ENCODE data around the gene PKN1.
A peak's percentile ranks its signal among the peaks of the same experiment; 100 is the strongest.
"Not testable (repeated sequence)": the region's sequence is repeated elsewhere in the genome, so short reads cannot be mapped to it uniquely, and the experiment has no call there.

PKN1 gene

DNA sequence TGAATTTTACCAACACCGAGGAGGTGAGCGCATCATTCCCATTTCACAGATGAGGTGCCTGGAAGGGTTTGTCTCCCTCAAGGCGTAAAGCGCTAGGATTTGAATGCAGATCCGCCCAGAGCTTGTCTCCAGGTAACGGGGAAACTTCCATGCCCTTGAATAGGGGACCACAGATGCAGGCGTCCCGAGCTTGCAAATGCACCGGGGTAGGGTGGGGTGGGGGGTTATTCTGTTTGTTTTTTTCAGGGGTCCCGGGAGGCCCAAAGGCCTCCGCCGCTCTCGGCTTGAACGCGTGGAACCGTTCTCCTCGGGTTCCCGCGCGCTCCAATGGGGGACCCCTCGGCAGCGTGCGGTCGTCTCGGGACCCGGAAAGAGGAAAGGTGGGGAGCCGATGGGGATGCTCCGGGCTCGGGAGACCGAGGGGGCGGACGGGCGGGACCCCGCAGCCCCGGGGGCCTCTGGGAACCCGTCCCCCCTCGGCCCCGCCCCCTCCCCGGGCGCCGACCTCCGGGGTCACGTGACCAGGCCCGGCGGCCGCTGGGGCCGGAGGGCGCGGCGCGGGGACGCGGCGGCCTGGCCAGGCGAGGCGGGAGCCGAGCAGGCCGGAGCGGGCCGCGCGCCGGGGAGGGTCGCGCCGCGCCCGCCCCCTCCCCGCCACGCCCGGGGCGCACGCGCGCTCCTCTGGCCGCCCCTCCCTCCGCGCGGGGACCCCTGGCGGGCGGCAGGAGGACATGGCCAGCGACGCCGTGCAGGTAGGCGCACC, at the start of gene PKN1:
TSS of gene PKN1 (plus strand) at position 516 of the 763 bp plus-strand sequence. CDS start at position 732, 216 bp downstream.
- no peak for DNase-seq (ENCODE audit: low read depth)

DNA sequence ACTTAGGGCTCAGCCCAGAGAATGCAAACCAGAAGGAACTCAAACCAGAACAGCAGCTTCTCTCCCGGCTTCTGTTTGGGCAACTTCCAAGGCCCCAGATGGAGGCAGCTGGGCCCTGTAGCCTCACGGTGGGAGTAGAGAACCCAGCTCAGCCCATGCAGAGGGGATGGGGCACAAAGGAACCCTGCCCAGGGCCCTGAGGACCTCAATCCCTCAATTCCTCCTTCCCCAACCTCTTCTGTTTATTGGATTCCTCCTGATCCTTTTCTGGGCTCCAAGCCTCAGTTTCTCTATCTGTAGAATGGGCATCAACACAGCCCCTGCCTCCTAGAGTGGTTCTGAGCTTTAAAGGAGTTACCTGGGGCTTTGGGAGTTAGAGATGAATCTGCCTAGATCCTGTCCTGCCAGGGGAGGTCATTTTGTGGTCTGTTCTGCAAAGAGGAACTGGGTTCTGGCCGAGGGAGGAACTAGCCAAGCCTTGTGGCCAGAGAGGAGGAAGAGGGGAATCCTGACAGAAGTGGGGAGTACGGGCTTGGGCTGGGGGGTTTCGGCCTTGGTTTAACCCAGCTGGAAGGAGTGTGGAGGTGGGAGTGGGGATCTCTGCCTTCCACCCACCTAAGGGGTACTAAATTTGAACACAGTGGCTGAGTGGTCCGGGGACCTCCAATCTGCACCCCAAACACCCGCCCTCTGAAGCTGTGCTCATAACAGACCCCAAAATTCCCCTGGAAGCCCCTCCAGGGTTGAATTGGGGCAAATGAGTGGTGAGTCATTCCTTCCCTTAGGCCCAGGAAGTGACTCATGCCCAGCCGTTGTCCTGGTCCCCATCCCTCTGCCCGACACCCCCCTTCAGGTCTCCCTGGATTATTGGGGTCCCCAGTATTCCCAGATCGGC, 49.2 kb upstream of the PKN1 start:
- DNase-seq (ENCODE audit: low read depth), result peak; percentile 59

DNA sequence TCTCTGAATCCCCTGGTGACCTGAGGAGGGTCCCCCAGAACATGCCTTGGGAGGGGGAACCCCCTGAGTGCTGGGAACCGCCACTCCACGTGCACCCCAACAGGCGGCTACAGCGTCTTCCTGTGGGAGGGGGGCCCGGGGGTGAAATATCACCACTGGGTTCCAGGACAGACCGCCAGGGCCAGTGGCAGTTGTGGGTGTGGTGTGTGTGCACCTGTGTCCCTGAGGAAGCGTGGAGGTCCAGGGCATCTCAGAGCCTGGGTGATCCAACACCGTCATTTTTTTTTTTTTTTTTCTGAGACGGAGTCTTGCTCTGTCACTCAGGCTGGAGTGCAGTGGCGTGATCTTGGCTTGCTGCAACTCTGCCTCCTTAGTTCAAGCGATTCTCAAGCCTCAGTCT, 47.6 kb upstream of the PKN1 start:
- no peak for DNase-seq (ENCODE audit: low read depth)

DNA sequence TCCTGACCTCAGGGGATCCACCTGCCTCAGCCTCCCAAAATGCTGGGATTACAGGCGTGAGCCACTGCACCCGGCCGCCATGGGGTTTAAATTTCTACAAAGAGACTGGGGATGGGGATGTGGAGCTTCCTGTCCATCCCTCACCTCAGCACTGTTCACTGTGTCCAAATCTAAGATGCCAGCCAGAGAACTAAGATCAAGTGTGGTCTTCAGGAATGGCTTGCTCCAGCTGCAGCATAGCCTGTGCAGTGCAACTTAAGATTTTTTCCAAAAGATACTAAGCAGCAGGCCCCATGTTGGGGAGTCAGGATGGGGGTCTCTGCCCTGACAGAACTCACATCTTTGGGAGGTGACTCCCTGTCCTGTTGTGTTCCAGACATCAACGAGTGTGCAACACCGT, 42.6 kb upstream of the PKN1 start:
- DNase-seq (ENCODE audit: low read depth), result no peak

DNA sequence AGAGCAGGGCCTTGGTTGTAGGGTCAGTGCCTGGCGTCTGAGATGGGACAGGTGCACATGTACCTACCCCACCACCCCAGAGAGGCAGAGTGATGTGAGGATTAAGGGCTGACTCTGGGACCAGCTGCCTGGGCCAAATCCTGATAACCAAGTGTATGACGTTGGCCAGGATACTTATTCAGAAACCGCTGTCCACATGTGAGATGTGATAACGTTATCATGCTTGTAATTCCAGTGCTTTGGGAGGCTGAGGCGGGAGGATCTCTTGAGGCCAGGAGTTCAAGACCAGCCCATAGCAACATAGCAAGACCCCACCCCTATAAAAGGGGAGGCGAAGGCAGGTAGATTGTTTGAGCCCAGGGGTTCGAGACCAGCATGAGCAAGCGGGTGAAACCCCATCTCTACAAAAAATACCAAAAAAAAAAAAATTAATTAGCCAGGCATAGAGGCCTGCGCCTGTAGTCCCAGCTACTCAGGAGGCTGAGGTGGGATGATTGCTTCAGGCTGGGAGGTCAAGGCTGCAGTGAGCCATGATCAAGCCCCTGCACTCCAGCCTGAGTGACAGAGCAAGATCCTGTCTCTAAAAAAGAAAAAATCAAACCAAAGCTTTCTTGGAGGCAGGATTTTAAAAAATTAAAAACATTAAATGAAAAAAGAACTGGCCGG, 41.8 kb upstream of the PKN1 start:
- no peak for DNase-seq (ENCODE audit: low read depth)

DNA sequence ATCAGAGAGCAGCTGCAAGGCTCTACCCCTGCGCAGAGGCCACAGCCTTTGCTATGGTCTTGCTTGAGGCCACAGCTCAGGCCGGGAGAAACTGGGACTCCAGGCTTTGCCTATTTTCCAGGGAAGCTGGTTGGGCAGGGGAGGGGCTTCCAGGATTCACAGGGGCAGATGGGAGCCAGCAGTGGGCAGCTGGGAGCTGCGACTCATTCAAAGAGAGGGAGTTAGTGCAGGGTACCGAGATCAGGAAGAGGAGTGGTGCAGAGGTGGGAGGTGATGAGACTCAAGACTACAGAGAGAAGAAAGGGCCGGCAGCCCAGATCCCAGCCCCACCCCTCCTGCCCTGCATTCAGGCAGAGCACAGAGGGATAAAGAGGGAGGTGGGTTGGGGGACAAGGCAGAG, 39.8 kb upstream of the PKN1 start:
- no peak for DNase-seq (ENCODE audit: low read depth)

DNA sequence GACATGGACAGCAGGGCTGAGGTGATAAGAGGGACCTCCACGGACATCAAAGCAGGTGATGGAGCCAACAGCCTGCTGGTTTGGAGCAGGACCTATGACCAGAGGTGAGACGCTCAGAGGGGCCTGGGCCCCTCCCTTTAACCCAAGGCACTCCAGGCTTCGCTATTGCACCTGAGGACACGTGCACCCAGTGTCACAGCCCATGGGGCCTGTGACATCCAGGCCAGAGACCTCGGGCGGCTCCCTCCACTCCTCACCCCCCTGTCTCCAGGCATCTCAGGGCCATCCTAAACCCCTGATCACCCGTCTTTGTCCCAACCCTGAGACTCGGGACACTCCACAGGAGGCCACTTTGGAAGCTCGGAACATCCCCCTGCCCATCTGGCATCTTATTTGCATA, 38.9 kb upstream of the PKN1 start:
- DNase-seq (ENCODE audit: low read depth), result no peak

DNA sequence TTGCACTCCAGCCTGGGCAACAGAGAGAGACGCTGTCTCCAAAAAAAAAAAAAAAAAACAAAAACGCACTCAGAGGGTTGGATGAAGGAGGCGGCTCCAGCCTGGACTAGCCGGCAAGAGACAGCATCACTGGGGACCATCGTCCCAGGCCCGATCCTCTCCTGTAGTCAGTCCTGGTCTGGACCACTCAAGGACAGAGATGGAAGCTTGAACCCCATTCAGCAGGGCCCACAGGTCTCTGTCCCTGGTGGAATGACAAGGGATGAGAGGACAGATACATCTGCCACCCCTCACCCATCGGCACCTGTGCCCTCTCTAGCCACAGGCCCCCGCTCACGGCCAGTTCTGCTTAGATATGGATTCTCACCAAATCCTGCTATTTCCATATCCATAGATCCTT, 37.8 kb upstream of the PKN1 start:
- no peak for DNase-seq (ENCODE audit: low read depth)

DNA sequence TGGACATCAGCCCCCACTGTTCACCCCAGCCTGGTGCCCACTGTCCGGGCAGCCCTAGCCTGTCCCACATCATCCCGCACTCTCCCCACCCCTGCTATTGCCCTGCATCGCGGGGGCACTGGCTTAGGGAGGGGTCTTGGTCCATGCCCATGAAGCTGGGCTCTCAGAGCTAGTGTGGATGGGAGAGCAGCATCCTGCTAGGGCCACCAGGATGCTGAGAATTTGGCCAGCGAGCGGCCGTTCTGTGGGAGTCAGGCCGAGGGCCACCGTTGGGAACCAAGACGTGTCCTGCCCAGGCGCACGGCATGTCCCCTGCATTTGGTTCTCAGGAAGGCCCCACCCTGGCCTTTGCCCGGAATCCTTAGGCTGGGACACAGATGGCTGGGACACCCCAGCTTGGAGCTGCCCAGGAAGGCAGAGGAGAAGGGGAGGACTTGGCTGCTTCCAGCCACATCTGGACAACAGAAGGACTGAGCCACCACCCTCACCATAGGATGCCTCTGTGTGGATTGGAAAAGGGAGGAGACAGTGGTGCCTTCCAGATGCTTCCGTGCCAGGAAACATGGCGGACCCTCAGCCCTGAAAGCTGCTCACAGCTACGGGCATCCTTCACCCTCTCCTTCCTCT, 37.3 kb upstream of the PKN1 start:
- DNase-seq (ENCODE audit: low read depth), result no peak

DNA sequence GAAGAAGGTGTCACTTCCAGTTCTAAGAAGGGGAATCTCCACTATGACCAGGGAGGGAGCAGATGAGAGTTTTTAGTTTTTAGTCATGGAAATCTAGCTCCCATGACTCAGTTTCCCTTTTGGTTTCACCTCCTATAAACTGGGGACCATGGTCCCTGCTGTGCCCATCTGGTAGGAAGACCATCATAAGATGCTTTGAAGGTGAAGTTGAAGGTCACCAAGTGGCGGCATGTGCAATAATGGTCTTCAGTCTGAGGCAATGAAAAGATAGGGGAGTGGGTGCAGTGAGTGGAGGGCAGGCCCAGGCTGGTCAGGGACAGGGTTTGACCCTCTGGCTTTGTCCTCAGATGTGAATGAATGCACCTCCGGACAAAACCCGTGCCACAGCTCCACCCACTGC, 36.4 kb upstream of the PKN1 start:
- not testable (repeated sequence) for DNase-seq (ENCODE audit: low read depth)

DNA sequence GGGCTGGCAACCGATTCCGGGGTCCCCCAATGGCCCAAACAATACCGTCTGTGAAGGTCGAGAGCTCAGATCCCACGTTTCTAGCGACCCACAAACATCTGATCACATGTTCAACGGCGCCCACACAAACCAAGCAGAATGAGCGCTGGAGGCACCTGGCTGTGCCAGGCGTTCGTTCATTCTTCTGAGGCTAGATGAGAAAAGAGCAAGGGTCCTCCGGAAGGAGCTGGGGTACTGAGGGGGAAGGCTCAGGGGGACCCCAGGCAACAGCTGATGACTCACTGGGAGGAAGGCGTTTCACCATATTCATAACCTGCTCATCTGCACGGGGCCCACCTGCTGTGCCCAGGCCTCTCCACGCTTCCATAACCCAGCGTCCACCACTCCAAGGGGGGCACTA, 35.9 kb upstream of the PKN1 start:
- not testable (repeated sequence) for DNase-seq (ENCODE audit: low read depth)

DNA sequence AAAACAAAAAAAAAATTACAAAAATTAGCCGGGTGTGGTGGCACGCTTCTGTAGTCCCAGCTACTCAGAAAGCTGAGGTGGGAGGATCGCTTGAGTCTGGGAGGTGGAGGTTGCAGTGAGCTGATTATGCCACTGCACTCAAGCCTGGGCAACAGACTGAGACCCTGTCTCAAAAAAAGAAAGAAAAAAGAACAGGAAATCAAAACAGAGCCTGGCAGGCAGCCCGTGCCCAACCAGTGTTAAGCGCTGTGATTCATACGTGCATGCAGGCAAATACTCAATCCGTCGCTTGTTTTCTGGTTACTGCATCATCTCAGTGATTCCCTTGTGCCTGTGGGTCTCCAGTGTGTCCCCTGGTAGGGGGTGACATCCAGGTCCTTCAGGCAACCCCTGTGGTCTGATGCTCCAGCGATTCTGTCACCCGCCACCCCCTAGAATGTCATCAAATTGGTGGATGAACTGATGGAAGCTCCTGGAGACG, 32.1 kb upstream of the PKN1 start:
- DNase-seq (ENCODE audit: low read depth), result no peak

DNA sequence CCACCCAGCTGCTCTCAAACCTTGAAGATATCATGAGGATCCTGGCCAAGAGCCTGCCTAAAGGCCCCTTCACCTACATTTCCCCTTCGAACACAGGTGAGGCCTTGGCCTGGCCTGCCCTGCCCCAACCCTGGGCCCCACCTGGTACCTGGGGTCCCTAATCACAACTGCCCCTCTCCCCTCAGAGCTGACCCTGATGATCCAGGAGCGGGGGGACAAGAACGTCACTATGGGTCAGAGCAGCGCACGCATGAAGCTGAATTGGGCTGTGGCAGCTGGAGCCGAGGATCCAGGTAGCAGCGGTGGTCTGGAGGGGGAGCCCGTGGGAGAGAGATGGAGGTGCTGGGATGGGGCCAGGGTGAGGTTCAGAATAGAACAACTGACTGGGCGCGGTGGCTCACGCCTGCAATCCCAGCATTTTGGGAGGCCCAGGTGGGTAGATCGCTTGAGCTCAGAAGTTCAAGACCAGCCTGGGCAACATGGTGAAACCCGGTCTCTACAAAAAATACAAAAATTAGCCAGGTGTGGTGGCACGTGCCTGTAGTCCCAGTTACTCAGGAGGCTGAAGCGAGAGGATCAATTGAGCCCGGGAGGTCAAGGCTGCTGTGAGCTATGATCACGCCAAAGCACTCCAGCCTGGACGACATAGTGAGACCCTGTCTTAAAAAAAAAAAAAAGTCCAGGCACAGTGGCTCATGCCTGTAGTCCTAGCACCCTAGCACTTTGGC, 31.5 kb upstream of the PKN1 start:
- DNase-seq (ENCODE audit: low read depth), result no peak

DNA sequence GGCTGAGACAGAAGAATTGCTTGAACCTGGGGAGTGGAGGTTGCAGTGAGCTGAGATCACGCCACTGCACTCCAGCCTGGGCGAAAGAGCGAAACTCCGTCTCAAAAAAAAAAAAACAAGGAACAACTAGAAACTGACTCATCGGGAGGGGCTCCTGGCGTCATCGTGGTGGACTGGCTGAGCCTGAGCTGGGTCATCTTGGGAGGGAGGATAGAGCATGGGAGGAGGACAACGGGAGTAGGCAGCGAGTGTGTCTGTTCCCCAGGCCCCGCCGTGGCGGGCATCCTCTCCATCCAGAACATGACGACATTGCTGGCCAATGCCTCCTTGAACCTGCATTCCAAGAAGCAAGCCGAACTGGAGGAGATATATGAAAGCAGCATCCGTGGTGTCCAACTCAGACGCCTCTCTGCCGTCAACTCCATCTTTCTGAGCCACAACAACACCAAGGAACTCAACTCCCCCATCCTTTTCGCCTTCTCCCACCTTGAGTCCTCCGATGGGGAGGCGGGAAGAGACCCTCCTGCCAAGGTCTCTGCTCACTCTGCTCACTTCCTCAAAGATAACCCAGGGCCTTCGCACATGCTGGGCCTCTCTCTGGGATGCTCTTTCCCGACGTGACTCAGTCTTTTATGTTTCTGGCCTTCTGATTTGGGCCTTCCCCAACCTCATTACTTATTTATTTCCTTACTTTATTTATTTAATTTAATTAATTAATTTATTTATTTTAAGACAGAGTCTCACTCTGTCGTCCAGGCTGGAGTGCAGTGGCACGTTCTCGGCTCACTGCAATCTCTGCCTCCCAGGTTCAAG, 30.6 kb upstream of the PKN1 start:
- DNase-seq (ENCODE audit: low read depth), result no peak

DNA sequence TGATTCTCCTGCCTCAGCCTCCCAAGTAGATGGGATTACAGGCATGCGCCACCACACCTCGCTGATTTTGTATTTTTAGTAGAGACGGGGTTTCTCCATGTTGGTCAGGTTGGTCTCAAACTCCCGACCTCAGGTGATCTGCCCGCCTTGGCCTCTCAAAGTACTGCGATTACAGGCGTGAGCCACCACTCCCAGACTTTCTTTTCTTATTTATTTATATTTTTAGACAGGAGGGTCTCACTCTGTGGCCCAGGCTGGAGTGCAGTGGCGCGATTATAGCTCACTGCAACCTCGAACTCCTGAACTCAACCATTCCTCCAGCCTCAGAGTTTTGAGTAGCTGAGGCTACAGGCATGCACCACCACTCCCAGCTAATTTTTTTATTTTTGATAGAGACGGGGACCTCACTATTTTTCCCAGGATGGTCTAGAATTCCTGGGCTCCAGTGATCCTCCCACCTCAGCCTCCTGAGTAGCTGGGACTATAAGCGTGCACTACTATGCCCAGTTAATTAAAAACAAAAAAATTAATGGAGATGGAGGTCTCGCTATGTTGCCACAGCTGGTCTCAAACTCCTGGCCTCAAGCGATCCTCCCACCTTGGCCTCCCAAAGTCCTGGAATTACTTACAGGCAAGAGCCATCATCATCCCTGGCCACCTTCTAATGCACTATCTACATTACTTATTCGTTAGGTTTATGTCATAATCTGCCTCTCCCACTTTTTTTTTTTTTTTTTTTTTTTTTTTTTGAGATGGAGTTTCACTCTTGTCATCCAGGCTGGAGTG, 29.8 kb upstream of the PKN1 start:
- not testable (repeated sequence) for DNase-seq (ENCODE audit: low read depth)

DNA sequence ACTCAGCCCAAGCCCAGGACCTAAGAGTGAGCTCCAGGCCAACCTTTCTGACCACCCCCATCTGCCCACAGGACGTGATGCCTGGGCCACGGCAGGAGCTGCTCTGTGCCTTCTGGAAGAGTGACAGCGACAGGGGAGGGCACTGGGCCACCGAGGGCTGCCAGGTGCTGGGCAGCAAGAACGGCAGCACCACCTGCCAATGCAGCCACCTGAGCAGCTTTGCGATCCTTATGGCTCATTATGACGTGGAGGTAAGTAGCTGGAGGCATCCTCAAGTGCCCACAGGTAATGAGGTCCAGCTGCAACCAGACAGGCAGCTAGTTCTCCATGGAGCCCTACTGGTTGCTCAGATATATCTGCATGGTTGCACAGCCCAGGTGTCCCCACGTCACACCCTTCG, 28.8 kb upstream of the PKN1 start:
- DNase-seq (ENCODE audit: low read depth), result no peak

DNA sequence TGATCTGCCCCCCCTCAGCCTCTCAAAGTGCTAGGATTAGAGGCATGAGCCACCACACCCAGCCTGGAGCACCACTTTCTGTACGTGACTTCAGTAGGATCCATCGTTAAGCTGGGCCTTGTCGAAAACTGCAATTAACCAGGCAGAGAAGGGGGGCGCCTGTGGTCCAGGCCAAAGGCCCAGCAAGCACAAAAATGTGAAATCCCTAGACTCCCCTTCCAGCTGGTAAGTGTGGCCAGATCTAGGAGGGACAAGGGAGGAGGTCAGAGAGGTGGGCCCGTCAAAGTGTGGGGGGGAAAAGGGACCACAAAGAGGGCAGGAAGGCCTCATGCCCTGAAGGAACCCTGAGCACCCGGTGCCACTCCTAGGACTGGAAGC, 27.7 kb upstream of the PKN1 start:
- DNase-seq (ENCODE audit: low read depth), result no peak

DNA sequence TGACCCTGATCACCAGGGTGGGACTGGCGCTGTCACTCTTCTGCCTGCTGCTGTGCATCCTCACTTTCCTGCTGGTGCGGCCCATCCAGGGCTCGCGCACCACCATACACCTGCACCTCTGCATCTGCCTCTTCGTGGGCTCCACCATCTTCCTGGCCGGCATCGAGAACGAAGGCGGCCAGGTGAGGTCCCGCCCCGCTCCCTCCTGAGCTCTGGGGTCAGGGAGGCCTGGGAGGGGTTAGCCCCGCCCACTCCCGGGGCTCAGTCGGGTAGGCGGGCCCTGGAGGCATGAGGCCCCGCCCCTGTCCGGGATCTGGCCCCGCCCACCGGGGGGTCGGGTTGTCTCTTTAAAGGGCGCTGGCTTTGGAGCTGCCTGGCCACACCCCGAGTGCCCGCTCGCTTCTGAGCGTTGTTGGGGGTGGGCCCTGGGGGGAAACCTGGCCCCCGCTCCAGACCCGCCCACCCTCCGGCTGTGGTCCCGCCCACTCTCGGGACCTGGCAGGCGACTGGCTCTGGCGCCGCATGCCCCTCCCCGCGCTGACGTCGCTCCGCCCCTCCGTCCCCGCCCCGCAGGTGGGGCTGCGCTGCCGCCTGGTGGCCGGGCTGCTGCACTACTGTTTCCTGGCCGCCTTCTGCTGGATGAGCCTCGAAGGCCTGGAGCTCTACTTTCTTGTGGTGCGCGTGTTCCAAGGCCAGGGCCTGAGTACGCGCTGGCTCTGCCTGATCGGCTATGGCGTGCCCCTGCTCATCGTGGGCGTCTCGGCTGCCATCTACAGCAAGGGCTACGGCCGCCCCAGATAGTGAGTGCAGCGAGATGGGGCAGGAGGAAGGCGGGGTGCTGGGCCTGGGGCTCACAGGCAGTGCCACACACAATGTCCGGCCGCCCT, 27.1 kb upstream of the PKN1 start:
- peak; percentile 76 for DNase-seq (ENCODE audit: low read depth)

Measured in stimulated activated CD8-positive, alpha-beta memory T cell treated with anti-CD3 and anti-CD28 coated beads, Interleukin-12 subunit alpha, Interleukin-12 subunit beta, amount 100 ng/mL, for 4 hours (primary cell).